ENCODE measurements around the gene SENP3.

The SENP3 gene

DNA sequence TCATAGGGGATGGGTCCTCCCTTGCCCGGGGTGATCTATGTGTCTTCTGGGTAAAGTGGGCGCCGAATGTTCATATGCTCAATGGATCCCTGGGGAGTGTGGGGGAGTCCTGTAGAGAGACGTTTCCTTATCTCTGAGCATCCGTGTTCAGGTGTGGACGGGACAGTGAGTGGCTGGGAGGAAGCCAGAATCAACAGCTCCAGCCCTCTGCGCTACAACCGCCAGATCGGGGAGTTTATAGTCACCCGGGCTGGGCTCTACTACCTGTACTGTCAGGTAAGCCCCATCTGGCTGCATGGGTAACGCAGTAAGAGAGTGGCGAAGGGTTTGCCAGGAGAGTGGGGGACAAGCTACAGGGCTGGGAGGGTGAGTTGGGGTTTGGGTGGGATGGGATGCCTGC is 5.1 kb upstream of the SENP3 start:
- no peak for DNase-seq (ENCODE audit: low read depth)

DNA sequence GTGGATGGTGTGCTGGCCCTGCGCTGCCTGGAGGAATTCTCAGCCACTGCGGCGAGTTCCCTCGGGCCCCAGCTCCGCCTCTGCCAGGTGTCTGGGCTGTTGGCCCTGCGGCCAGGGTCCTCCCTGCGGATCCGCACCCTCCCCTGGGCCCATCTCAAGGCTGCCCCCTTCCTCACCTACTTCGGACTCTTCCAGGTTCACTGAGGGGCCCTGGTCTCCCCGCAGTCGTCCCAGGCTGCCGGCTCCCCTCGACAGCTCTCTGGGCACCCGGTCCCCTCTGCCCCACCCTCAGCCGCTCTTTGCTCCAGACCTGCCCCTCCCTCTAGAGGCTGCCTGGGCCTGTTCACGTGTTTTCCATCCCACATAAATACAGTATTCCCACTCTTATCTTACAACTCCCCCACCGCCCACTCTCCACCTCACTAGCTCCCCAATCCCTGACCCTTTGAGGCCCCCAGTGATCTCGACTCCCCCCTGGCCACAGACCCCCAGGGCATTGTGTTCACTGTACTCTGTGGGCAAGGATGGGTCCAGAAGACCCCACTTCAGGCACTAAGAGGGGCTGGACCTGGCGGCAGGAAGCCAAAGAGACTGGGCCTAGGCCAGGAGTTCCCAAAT is 4.5 kb upstream of the SENP3 start:
- no peak for DNase-seq (ENCODE audit: low read depth)

DNA sequence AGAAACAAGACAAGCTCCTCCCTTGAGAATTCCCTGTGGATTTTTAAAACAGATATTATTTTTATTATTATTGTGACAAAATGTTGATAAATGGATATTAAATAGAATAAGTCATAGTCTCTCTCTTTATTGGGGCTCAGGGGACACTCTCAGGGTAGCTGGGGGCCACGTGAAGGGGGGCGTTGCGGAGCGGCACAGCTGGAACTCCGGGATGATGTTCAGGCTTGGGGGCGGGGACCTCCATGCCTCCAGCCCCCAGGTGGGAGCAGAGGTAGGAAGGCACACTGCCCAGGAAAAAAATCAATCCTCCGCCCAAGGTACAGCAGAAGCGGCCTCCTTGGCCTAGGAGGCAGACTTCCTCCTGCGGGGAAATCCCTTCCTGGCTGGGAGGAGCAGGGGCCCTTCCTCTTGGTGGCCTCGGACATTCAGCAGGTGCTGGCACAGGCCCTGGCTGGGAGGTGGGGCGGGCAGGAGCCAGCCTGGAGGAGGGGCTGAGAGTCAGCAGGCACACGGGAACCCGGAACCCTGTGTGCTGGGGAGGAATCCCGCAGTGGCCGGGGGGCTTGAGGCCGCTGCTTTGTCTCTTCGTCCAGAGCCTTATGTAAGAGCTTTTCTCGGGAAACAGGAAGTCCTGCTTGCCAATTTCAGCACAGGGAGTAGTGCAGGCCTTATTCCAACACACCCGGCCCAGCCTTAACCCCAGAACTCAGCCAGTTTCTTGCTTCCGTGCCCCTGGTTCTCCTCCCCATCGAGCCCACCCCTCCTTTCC is 3.8 kb upstream of the SENP3 start:
- no peak for DNase-seq (ENCODE audit: low read depth)

DNA sequence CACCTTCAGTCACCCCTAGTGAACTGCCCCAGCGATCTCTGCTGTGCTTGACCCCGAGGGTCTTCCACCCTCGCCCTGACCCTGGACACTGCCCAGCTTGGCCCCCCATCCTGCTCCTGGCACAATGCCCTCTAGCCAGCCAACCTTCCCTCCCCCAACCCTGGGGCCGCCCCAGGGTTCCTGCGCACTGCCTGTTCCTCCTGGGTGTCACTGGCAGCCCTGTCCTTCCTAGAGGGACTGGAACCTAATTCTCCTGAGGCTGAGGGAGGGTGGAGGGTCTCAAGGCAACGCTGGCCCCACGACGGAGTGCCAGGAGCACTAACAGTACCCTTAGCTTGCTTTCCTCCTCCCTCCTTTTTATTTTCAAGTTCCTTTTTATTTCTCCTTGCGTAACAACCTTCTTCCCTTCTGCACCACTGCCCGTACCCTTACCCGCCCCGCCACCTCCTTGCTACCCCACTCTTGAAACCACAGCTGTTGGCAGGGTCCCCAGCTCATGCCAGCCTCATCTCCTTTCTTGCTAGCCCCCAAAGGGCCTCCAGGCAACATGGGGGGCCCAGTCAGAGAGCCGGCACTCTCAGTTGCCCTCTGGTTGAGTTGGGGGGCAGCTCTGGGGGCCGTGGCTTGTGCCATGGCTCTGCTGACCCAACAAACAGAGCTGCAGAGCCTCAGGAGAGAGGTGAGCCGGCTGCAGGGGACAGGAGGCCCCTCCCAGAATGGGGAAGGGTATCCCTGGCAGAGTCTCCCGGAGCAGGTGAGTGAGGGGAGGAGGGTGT is 3.0 kb upstream of the SENP3 start, which contains the start of gene TNFSF13:
TNFSF13 (plus strand) TSS at position 207 of the 776 bp plus-strand sequence; CDS start at position 497, 290 bp downstream.
- no peak for DNase-seq (ENCODE audit: low read depth)

DNA sequence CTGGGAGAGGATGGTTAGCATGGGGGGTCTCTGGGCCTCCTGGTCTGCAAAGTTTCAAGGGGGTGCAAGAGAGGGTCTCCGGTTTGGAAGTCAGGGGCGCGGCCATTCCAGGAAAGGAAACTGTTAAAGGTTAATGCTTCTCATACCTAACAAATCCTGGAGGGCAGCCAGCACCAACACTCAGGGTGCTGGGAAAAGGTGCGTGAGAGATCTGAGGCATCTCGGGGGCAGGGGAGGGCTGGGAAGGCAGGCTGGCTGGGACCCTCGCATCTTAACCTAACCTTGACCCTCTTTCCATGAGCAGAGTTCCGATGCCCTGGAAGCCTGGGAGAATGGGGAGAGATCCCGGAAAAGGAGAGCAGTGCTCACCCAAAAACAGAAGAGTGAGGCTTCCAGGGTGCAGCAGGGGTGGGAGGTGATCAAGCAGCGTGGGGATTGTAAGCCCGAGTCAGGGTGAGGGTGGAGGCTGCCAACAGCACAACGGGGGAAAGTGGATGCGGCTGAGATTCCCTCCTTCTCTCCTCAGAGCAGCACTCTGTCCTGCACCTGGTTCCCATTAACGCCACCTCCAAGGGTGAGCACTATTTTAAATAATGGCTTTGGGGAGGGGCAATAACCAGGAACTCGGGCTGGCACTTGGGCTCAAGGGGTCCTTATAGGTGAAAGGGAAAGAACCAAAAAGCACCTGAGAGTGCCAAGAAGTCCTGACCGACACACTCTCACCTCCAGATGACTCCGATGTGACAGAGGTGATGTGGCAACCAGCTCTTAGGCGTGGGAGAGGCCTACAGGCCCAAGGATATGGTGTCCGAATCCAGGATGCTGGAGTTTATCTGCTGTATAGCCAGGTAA is 2.2 kb upstream of the SENP3 start:
- DNase-seq (ENCODE audit: low read depth), result no peak

DNA sequence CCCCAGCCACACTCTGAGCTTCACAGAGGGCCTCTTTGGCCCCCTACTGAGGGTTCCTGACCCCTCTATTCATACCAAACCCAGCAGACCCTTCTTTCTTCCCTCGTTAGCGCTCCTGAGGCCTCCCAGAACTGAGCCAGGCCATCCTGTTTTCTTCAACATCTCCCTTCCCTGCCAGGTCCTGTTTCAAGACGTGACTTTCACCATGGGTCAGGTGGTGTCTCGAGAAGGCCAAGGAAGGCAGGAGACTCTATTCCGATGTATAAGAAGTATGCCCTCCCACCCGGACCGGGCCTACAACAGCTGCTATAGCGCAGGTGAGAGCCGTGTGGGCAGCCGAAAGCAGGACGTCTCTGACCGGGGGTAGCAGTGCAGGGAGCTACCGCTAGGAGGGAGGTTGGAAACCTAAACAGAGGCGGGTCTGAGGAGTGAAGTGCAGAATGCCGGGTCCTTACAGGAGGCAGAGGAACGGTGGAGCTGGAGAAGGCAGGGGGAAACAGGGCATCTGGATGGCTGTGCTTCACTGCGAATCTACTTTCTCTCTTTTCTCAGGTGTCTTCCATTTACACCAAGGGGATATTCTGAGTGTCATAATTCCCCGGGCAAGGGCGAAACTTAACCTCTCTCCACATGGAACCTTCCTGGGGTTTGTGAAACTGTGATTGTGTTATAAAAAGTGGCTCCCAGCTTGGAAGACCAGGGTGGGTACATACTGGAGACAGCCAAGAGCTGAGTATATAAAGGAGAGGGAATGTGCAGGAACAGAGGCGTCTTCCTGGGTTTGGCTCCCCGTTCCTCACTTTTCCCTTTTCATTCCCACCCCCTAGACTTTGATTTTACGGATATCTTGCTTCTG is 1.3 kb upstream of the SENP3 start:
- DNase-seq (ENCODE audit: low read depth), result no peak

DNA sequence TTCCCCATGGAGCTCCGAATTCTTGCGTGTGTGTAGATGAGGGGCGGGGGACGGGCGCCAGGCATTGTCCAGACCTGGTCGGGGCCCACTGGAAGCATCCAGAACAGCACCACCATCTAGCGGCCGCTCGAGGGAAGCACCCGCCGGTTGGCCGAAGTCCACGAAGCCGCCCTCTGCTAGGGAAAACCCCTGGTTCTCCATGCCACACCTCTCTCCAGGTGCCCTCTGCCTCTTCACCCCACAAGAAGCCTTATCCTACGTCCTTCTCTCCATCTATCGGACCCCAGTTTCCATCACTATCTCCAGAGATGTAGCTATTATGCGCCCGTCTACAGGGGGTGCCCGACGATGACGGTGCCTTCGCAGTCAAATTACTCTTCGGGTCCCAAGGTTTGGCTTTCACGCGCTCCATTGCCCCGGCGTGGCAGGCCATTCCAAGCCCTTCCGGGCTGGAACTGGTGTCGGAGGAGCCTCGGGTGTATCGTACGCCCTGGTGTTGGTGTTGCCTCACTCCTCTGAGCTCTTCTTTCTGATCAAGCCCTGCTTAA is 617 bp upstream of the SENP3 start:
- peak; percentile 78 for DNase-seq (ENCODE audit: low read depth)

DNA sequence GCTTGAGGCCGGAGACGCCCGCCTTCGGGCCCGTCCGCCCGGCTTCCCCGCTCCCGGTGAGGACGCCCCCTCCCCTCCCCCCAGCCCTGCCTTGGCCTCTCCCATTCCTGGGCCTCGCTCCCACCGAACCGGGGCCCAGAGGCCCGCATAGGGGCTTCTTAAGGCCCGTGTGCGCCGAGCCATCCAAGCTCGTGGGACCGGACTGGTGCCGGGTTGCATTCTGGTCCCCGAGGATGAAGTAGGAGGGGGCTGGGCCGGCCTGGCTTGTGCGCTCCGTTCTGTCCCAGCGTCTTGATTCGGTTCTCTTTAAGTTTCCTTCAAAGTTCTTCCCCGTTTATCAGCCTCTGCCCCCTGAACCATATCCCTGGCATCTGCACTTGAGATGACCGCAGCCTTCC is 488 bp downstream of the SENP3 start:
- no peak for DNase-seq (ENCODE audit: low read depth)

DNA sequence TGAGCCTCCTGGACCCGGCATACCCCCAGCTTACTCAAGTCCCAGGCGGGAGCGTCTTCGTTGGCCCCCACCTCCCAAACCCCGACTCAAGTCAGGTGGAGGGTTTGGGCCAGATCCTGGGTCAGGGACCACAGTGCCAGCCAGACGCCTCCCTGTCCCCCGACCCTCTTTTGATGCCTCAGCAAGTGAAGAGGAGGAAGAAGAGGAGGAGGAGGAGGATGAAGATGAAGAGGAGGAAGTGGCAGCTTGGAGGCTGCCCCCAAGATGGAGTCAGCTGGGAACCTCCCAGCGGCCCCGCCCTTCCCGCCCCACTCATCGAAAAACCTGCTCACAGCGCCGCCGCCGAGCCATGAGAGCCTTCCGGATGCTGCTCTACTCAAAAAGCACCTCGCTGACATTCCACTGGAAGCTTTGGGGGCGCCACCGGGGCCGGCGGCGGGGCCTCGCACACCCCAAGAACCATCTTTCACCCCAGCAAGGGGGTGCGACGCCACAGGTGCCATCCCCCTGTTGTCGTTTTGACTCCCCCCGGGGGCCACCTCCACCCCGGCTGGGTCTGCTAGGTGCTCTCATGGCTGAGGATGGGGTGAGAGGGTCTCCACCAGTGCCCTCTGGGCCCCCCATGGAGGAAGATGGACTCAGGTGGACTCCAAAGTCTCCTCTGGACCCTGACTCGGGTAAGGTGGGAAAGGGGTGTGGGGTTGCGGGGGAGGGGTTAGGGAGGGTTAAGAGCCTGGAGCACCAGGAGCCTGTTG is 1.6 kb downstream of the SENP3 start:
- DNase-seq (ENCODE audit: low read depth), result no peak

DNA sequence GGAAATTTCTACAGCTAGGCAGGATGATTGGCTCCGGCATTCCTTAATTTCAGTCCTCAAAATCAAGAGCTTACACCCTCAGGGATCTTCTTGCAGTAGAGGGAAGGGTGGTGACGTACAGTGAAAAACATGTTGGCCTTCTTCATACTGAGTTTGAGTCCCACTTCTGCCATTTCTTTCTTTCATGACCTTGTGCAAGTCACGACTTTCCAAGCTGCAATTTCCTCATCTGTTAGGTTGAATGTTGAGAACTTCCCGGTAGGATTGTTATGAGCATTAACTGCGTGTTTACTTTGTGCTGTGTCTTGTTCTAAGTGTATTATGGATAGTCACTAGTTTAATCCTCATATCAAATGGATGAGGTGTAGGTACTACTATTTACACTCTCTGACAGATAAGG is 7.9 kb downstream of the SENP3 start:
- no peak for DNase-seq (ENCODE audit: low read depth)

DNA sequence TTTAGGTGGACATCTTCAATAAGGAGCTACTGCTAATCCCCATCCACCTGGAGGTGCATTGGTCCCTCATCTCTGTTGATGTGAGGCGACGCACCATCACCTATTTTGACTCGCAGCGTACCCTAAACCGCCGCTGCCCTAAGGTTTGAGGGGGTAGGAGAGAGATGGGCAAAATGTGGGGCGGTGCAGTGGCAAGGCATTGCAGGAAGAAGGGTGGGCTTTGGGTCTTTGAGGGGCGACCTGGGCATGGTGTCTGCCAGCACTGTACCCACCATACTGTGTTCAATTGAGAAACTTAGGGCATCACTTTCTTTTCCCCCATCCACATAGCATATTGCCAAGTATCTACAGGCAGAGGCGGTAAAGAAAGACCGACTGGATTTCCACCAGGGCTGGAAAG is 8.6 kb downstream of the SENP3 start:
- no peak for DNase-seq (ENCODE audit: low read depth)

DNA sequence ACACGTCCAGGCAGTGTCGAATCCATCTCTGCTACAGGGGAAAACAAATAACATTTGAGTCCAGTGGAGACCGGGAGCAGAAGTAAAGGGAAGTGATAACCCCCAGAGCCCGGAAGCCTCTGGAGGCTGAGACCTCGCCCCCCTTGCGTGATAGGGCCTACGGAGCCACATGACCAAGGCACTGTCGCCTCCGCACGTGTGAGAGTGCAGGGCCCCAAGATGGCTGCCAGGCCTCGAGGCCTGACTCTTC is 10.5 kb downstream of the SENP3 start:
- no peak for DNase-seq (ENCODE audit: low read depth)

DNA sequence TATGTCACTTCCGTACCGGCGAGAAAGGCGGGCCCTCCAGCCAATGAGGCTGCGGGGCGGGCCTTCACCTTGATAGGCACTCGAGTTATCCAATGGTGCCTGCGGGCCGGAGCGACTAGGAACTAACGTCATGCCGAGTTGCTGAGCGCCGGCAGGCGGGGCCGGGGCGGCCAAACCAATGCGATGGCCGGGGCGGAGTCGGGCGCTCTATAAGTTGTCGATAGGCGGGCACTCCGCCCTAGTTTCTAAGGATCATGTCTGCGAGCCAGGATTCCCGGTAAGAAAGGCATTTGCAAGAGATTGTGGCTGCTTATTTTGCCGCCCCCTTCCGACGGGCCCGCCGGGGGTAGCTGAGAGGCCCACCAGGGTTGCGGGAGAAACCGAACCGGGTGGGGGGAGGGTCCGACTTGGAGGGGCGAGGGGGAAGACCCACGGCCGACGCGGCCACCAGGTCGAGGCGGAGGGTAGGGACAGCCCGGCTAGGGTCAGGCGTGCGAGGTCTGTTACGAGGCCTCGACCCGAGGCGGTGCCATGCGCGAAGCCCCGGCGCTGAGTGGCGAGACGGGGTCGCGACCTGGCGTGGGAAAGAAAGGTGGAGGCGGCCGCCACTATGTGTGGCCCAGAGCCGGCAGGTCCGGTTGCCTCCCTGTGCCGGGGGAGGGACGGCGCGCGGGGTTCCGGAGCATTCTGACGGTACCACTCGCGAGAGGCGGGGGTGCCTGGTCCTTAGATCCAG is 11.0 kb downstream of the SENP3 start:
- peak; percentile 99 for DNase-seq (ENCODE audit: low read depth)

DNA sequence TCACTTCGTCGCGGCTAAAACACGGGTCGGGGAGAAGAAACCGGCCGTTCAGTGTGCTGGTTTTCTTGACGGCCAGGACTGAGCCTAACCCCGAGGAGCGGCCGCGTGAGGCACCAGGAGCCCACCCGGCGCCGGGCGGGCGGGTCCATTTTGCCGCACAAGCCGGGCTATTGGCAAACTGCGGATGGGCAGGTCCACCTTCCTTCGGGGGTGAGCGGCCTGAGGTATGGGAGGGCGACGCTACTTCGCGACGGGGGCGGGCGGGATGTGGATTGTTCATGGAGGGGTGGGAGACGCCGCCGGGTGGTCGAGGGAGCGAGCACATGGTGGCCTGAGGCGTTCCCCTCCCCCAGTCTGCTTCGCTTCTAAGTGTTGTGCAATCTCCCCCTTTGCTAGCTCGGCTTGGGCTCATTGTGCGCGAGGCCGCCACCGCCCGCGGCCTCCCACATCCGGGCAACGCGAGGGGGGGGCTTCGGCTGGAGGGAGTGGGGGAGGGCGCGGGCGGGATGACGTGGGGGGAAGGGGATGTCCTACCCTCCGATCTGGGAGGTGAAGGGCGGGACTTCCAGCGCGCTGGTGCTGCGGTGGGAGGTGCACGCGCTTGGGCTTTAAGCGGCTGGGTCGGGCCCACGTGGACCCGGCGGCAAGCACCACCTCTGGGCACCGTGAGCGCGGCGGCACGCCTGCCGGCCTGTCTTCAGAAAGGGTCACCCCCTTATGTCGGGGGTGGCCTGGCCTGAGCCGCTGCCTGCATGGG is 11.8 kb downstream of the SENP3 start:
- DNase-seq (ENCODE audit: low read depth), result peak; percentile 90

DNA sequence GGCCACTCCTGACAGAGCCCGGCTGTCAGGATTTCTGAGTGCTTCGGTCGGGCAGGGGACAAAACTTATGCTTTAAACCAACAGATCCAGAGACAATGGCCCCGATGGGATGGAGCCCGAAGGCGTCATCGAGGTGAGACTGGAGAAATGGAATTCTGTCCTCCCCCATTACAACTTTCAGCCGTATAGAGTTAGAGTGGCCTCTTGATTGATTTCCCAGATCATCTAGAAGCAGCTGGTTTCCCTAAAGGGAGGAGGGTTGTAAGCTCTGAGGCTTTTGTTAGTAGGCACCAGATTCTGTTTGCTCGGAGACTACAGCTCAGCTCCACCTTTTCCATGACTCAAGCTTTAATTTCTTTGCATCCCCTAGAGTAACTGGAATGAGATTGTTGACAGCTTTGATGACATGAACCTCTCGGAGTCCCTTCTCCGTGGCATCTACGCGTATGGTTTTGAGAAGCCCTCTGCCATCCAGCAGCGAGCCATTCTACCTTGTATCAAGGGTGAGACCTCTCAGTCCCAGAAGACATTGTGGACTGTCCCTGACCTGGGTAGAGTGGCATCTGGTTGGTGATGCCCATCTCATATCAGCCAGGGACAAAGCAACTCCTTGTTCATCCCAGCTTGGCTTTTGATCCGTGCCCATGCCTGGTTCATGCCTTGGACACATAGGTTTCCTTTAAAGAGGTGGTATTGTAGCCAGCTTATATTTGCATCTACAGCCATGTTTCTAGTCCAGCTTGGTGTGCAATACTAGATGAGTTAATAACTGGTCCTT is 12.6 kb downstream of the SENP3 start:
- DNase-seq (ENCODE audit: low read depth), result no peak

DNA sequence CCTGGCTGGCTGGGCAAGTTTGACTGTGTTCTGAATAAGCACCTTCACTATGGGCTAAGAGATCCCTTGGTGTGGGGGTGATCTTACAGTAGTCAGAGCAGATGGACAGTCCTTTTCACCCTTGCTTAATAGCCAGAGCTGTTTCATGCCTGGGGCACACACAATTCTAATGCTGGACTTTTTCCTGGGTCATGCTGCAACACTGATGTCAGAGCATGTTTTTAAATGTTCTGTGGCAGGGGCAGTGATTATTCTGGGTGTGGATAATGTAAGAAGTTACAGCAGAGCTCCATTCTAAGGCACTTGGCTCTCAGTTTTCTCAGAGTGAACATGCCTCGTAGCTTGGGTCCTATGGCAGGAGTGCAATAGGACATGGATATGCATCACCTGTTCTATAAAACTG is 13.8 kb downstream of the SENP3 start:
- no peak for DNase-seq (ENCODE audit: low read depth)

DNA sequence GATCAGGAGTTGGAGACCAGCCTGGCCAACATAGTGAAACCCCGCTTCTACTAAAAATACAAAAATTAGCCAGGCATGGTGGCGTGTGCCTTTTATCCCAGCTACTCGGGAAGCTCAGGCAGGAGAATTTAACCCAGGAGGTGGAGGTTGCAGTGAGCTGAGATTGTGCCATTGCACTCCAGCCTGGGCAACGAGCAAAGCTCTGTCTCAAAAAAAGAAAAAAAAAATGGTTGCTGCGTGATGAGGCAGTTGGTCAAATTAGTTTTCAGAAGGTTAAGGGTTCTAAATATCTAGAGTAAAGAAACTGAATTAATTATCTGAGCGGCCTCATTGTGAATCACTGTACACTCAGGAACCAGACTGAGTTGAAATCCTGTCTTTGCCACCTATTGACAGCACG is 14.2 kb downstream of the SENP3 start:
- DNase-seq (ENCODE audit: low read depth), result no peak

DNA sequence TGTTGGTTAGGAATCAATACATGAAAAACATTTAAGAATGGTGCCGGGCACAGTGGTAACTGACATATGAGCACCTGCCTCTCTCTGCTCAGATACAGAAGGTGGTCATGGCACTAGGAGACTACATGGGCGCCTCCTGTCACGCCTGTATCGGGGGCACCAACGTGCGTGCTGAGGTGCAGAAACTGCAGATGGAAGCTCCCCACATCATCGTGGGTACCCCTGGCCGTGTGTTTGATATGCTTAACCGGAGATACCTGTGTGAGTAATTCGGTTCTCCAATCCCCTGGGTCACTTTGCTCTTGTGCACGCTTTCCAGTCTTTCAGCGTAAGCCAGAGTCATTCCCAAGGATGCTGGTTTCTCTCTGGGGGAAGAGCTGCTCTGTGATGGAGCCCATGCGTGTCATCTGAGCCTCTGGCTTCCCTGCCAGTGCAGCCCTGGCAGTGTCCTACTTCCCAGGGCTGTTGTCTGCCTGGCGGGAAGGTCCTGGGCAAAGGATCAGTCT is 14.8 kb downstream of the SENP3 start:
- no peak for DNase-seq (ENCODE audit: low read depth)

All from stimulated activated CD4-positive, alpha-beta T cell treated with anti-CD3 and anti-CD28 coated beads, Interleukin-2, amount 100 ng/mL, for 4 hours (primary cell).